Omental fat pad (tissue), 4 donors: ENCODE data around the gene EVX2. TPM values are rescaled to one million over a fixed set of nuclear protein-coding genes. Genes with fewer than 3 reads are reported as not detected.

Source experiments
- ATAC-seq: fragments of 150-250 bp; one replicate; pipeline ENCODE4 v1.9.1; 2016; ENCODE audit warnings: mild to moderate bottlenecking, moderate library complexity; ENCODE audit not compliant: low FRiP score
- DNase-seq: peaks from one replicate; pipeline ENCODE4 v3.0.0-alpha.2; 2019; ENCODE audit warnings: low spot score
- CTCF ChIP-seq, 3 donors: fragments of 450-650 bp; IDR thresholded peaks; one replicate each; pipeline ENCODE4 v1.5.1; 2016 to 2017; ENCODE audit warnings: antibody characterized with exemption in 3 of 3, mild to moderate bottlenecking in 3 of 3, moderate library complexity in 2 of 3
- total RNA-seq, 4 donors: library from RNA; depleted of rRNA; stranded (reverse); fragments of >200 nt; gene quantifications; one replicate each; pipeline ENCODE4 v1.1.0, GENCODE V29; 2016

EVX2 gene
- total RNA-seq, 4 donors from 2014 or later: not detected

GRCh38 chr2:176121190-176122051 is 37.7 kb upstream of the EVX2 start:
- no peak for TF ChIP-seq CTCF (IDR thresholded peaks at IDR 0.05)
- no peak for DNase-seq
- ATAC-seq: no peak

GRCh38 chr2:176120364-176121189 is 36.8 kb upstream of the EVX2 start:
- no peak for ATAC-seq
- TF ChIP-seq CTCF (IDR thresholded peaks at IDR 0.05): no peak

GRCh38 chr2:176118601-176119339 is 35.0 kb upstream of the EVX2 start:
- DNase-seq: no peak
- no peak for TF ChIP-seq CTCF (IDR thresholded peaks at IDR 0.05)
- ATAC-seq: no peak

More at GRCh38 chr2:176120364-176121189, 36.8 kb upstream of the EVX2 start:
- DNase-seq: no peak

- TF ChIP-seq CTCF (IDR thresholded peaks at IDR 0.05): no peak
- DNase-seq (no peak), ATAC-seq (no peak)
Observed at GRCh38 chr2:176117823-176118371, 34.1 kb upstream of the EVX2 start.

- no peak for TF ChIP-seq CTCF (IDR thresholded peaks at IDR 0.05)
- DNase-seq (no peak), ATAC-seq (no peak)
Observed at GRCh38 chr2:176117162-176117822, 33.5 kb upstream of the EVX2 start.
